GM13977 (cell line): Measurements from ENCODE around the gene PEX11G.

Source experiments
- DNase-seq: peaks from one replicate; pipeline ENCODE4 v3.0.0; 2012; ENCODE audit warnings: low spot score
- CTCF ChIP-seq: IDR thresholded peaks from 2 replicates; pipeline ENCODE4 v1.5.1; 2012; ENCODE audit warnings: mild to moderate bottlenecking, control low read depth; ENCODE audit not compliant: insufficient read depth; ENCODE audit errors: extremely low read depth, missing control alignments
- in situ Hi-C: fragments of 300-500 bp; cut with MboI; formaldehyde crosslinking; loops from one replicate; pipeline ENCODE4 v1.12.0; 2022; ENCODE audit warnings: low sequenced_read_pairs, low pct_unique_long_range_greater_than_20kb, mixed read lengths, inconsistent platforms; ENCODE audit not compliant: unreplicated experiment

PEX11G gene

GRCh38 chr19:7533281-7533885 is 44.5 kb upstream of the PEX11G start:
- in situ Hi-C loops = no loop called here
- TF ChIP-seq CTCF = no peak
- DNase-seq = no peak

GRCh38 chr19:7529610-7530490 is 41.0 kb upstream of the PEX11G start:
- TF ChIP-seq CTCF = no peak
- in situ Hi-C loops = no loop called here
- DNase-seq = no peak

- DNase-seq = no peak
- in situ Hi-C loops = no loop called here
- TF ChIP-seq CTCF = no peak
Measured at GRCh38 chr19:7529246-7529600, 40.4 kb upstream of the PEX11G start.

GRCh38 chr19:7528522-7529245 is 39.8 kb upstream of the PEX11G start:
- in situ Hi-C loops = no loop called here
- TF ChIP-seq CTCF = no peak
- DNase-seq = no peak

GRCh38 chr19:7528192-7528519 is 39.3 kb upstream of the PEX11G start:
- no peak for DNase-seq
- in situ Hi-C loops = no loop called here
- no peak for TF ChIP-seq CTCF

GRCh38 chr19:7527516-7528191 is 38.8 kb upstream of the PEX11G start:
- in situ Hi-C loops = no loop called here
- no peak for TF ChIP-seq CTCF
- no peak for DNase-seq
